HL-60 (cell line): ENCODE measurements around the gene UPF2.

Experiments
- CTCF ChIP-seq: IDR thresholded peaks from one replicate; pipeline ENCODE4 v1.5.1; 2011; ENCODE audit warnings: low read length, control low read depth, inconsistent platforms; ENCODE audit not compliant: insufficient read depth
- GABPA ChIP-seq: IDR thresholded peaks from 2 replicates; pipeline ENCODE4 v1.6.1; 2012; ENCODE audit warnings: low read depth
- POLR2AphosphoS5 ChIP-seq: IDR thresholded peaks from 2 replicates; pipeline ENCODE4 v1.6.1; 2012; ENCODE audit warnings: low read depth
- REST ChIP-seq: IDR thresholded peaks from 2 replicates; pipeline ENCODE4 v1.6.1; 2012; ENCODE audit warnings: low read depth; ENCODE audit not compliant: insufficient replicate concordance
- SPI1 ChIP-seq: IDR thresholded peaks from 2 replicates; pipeline ENCODE4 v1.6.1; 2012; ENCODE audit warnings: low read depth, mild to moderate bottlenecking, borderline replicate concordance

- TF ChIP-seq CTCF (no peak), REST (no peak), POLR2AphosphoS5 (no peak), GABPA (no peak), SPI1 (no peak)
These were observed 60.4 kb downstream of the UPF2 start for GRCh38 chr10:11982253-11982652.
